G401 (cell line): ENCODE results near the gene SLC39A11. TPM values are rescaled to one million over a fixed set of nuclear protein-coding genes. Genes with fewer than 3 reads are reported as not detected.
"Not testable (repeated sequence)": the region's sequence is repeated elsewhere in the genome, so short reads cannot be mapped to it uniquely, and the experiment has no call there.

Experiments used
- DNase-seq: peaks from one replicate; pipeline ENCODE4 v3.0.0-alpha.2; 2015; ENCODE audit warnings: low spot score
- in situ Hi-C: cut with HindIII; loops from 2 replicates; pipeline ENCODE4 v1.10.0; 2016; ENCODE audit warnings: low sequenced_read_pairs, mixed read lengths
- total RNA-seq: library from RNA; depleted of rRNA; stranded (reverse); fragments of >200 nt; shearing (Covaris generic); gene quantifications from 2 replicates; pipeline ENCODE4 v1.2.3, GENCODE V29; 2014

The SLC39A11 gene
- total RNA-seq, 1 experiment from 2014 or later: 4.1 TPM

DNA sequence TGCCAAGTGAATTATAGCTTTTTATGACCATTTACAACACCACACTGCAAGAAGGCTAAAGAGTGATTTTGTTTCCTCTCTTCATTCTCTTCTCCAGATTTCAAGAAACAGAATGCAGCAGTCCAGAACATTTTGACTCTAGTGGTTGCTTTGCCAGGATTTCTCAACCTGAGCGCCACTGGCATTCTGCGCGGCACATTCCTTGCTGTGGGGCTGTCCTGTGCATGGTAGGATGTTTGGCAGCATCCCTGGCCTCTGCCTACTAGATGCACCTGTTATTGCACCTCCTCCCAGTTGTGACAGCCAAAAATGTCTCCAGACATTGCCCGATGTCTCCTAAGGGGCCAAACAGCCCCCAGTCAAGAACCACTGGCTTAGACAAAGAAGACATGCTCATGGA is 25.7 kb upstream of the SLC39A11 start:
- in situ Hi-C loops: no loop called here
- peak; percentile 48 for DNase-seq

DNA sequence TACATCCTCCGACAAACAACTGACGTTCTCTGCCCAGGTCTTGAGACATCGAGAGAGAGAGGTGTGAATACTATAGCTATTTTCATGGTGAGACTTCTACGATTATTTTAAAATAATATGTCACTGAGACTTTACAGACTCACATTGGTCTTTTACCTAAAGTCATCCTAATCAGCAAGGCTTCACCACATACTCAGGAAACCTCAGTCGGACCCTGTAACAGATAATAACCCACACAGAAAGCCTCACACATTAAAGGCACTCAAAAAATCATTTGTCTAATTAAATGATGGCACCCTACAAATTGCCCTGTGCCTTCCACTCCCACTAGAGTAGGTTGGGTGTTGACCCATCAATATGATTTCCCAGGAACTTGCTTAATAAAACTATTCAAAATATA is 19.8 kb upstream of the SLC39A11 start:
- in situ Hi-C loops: no loop called here
- no peak for DNase-seq

DNA sequence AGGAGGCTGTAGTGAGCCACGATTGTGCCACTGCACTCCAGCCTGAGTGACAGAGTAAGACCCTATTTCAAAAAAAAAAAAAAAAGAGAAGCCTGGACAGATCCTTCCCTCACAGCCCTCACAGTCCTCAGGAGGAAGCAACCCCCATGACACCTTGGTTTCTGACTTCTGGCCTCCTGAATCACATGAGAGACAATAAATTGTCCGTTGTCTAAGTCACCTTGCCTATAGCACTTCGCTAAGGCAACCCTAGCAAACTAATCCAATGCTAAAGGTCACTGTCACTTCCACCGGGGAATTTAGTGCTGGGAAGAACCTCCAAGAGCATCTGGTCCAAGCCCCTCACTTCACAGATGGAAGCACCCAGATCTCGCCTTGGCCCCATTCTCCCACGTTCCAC is 18.9 kb upstream of the SLC39A11 start:
- in situ Hi-C loops: no loop called here
- DNase-seq: no peak

DNA sequence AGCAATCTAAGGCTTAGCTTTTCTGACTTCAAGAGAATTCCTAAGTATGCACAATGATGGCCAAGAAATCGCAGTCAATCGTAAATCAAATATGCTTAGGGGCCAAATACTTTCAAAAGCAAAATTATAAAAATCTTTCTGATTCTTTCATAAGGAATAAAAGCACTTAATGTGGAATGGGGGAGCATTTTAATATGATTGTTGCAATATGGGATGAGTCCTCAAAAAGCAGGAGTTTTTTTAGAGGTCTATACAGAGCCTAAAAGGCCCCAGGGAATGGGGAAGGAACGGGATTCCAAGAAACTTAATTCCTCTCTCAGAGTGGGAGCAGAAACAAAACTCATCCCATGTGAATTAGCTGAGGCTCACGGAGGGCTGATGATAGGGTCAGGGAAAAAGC is 14.7 kb upstream of the SLC39A11 start:
- DNase-seq: no peak
- in situ Hi-C loops: no loop called here

DNA sequence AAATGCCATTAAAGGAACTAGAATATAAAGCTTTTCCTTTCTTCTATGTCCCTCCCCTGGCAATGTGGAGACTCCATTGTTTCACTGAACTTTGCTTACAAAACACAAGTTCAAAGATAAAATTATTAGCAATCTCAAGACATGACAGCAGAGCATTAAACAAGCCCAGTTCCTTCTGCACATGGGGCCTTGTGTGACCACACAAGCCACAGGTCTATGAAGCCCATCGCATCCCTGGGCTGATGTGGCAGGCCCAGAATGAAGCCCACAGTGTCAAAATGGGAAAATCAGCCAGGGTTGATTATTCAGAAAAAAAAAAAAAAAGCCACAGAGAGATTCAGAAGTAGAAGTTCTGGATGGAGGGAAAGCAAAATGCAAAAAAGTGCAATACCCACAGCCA is 12.9 kb upstream of the SLC39A11 start:
- in situ Hi-C loops: no loop called here
- DNase-seq: no peak

DNA sequence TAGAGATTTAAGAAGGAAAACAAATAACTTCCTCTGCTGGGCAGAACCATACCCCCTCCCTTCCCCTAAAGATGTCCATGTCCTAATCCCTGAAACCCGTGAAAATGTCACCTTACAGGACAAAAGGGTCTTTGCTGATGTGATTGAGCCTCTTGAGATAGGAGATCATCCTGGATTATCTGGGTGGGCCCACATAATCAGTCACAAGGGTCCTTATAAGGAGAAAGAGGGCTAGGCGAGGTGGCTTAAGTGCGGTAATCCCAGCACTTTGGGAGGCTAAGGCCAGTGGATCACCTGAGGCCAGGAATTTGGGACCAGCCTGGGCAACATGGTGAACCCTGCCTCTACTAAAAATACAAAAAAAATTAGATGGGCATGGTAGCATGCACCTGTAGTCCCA is 12.0 kb upstream of the SLC39A11 start:
- in situ Hi-C loops: no loop called here
- DNase-seq: no peak

DNA sequence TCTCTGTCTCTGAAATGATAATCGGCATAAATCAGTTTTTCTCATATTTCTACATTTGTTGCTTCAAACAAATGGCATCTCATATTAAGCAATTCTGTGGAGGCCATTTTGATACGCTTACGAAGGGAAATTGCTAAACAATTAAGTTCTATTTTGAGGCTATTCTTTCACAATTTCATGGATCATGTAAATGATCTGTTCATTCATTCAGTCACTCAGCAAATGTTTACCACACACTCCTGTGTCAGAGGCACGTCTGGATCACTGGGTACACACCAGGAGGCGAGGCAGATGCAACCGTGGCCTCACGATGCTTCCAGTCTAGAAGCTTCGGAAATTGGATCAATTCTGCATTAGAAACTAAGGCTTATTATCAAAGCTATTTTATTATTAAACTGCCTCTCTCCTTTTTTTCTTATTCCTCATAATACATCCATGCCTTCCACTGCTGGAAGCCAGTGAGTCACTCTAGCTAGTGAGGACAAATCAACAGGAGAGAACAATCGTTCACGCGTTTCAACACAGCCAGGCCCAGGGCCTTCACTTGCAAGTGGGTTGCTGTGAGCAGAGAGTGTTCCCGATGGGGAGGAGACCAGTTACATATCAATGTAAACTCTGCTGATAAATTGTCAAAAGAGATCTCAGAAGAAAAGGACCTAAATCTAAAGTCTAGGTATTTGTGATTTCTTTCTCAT is 11.3 kb upstream of the SLC39A11 start:
- no peak for DNase-seq
- in situ Hi-C loops: no loop called here

DNA sequence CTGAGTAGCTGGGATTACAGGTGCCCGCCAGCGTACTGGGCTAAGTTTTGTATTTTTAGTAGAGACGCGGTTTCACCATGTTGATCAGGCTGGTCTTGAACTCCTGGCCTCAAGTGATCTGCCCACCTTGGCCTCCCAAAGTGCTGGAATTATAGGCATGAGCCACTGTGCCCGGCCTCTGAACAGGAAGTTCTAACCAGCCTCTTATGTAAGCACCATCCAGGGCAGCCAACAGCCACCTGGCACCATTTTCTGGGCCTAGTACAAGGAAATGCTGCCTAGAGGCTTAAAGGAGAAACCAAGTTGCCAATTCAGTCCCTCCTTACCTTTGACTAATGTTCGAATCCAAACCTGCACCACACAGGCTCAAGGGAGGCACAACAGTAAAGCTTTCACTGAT is 8.5 kb upstream of the SLC39A11 start:
- in situ Hi-C loops: no loop called here
- peak; percentile 81 for DNase-seq

DNA sequence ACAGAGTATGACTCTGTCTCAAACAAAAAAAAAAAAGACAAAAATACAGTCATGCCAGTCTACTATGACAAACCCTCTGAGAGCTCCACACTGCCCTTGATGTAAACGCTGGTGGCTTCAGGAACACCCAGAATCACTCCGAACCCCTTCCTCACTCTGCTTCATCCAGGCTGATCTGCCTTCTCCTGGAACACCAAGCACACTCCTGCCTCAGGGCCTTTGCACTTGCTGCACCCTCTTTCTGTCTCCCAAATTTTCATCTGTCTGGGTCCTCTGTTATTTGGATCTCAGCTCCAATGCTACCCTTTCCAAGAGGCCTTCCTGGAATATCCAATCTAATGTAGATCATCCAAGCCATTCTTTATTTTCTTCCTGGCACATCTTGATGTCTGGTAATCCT is 7.9 kb upstream of the SLC39A11 start:
- in situ Hi-C loops: no loop called here

DNA sequence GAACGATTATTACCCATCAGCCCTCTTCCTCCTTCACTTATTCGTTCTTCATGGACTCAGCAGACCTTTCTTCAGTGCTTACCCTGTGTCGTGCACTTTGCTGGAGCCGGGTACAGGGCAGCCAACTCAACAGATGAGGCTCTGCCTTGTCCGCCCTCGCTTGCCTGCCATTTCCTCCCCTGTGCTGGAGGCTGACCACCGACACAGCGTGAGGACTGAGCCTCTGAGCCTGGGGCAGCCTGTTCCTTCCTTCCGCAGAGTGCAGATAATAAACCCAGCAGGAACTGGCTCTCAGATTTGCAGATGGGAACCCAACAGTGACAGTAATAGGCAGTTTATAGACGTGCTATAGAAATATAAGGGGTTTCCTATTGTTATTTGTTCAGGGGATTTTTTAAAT is 7.0 kb upstream of the SLC39A11 start:
- in situ Hi-C loops: no loop called here
- DNase-seq: peak; percentile 96

More for the DNA sequence above, 7.9 kb upstream of the SLC39A11 start:
- no peak for DNase-seq

DNA sequence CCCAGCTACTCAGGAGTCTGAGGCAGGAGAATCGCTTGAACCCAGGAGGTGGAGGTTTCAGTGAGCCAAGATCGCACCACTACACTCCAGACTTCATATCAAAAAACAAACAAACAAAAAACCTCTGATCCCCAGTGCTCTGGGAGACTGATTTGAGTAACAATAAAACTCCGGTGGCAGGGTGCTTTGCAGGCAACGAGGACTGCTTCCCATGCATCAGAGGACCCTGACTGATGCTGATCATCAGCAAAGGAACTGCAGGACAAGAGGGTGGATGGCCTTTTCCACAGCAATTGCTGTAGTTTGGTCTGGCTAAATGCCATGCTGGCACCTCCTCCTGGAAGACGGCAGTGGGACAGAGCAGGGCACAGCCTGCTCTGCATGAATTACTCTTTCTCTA is 6.4 kb upstream of the SLC39A11 start:
- no peak for DNase-seq
- in situ Hi-C loops: no loop called here

DNA sequence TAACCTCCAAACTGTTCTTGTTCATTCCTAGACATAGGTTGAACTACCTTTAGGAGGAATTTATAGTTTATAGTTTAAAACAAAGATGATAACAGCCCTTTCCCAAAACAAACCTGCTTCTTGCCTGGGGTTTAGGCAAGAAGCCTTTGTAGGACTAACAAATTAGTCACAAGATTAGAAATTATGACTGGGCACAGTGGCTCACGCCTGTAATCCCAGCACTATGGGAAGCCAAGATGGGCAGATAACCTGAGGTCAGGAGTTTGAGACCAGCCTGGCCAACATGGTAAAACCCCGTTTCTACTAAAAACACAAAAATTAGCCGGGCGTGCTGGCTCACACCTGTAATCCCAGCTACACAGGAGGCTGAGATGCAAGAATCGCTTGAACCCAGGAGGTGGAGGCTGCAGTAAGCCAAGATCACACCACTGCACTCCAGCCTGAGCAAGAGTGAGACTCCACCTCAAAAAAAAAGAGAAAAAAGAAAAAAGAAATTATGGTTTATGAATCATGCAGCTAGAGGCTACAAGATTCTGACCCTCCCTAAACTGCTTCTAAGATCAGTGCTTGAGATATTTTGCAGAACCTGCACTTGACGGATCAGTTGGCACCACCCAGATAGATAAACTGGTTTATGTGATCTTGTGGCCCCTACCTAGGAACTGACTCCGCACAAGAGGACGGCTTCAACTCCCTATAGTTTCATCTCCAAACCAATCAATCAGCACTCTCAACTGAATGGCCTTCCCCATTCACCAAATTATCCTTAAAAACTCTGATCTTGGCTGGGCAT is 5.7 kb upstream of the SLC39A11 start:
- in situ Hi-C loops, DNase-seq: not testable (repeated sequence)

DNA sequence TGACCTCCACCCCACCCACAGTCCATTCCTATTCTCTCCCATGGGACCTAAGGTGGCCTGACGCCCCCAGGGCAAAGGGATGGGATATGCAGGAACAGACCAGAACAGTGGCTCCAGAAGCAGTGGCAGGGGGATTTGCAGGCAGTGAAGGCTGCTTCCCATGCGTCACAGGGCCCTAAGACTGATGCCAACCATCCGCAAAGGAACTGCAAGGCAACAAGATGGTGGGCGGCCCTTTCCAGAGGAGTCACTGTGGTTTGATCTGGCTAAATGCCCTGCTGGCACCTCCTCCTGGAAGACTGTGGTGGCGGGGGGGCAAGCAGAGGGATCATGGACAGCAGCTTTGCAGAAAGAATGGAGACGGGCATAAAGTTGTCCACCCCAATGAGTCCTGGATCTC is 4.4 kb upstream of the SLC39A11 start:
- DNase-seq: no peak
- in situ Hi-C loops: no loop called here

DNA sequence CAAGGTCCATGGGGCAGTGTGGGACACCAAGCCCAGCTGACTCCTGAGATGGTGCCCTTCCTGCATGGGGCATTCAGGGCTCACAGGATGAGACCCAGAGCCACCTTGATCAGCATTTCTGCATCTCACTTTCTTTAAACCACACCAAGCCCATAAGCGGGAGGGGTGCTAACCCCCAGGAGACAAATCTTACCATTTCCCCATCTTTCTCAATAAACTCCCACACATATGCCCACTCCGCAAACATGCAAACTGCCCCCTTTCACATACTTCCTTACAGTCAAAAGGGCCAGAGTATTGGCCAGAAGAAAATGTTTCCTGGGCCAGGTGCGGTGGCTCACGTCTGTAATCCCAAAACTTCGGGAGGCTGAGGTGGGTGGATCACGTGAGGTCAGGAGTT is 3.7 kb upstream of the SLC39A11 start:
- no peak for DNase-seq
- in situ Hi-C loops: no loop called here

DNA sequence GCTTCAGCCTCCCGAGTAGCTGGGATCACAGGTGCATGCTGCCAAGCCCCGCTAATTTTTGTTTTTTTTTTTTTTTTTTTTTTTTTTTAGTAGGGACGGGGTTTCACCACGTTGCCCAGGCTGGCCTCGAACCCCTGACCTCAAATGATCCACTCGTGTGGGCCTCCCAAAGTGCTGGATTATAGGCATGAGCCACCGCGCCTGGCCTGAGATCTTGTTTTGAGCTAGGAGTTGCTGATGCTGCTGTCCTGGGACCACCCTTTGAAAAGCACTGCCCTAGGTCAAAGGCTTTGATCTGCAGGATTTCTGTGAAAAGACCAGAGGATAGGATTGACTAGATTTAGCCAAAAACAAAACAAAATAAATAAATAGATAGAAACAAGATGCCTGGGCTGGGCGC is 798 bp upstream of the SLC39A11 start:
- in situ Hi-C loops: no loop called here
- DNase-seq: no peak

DNA sequence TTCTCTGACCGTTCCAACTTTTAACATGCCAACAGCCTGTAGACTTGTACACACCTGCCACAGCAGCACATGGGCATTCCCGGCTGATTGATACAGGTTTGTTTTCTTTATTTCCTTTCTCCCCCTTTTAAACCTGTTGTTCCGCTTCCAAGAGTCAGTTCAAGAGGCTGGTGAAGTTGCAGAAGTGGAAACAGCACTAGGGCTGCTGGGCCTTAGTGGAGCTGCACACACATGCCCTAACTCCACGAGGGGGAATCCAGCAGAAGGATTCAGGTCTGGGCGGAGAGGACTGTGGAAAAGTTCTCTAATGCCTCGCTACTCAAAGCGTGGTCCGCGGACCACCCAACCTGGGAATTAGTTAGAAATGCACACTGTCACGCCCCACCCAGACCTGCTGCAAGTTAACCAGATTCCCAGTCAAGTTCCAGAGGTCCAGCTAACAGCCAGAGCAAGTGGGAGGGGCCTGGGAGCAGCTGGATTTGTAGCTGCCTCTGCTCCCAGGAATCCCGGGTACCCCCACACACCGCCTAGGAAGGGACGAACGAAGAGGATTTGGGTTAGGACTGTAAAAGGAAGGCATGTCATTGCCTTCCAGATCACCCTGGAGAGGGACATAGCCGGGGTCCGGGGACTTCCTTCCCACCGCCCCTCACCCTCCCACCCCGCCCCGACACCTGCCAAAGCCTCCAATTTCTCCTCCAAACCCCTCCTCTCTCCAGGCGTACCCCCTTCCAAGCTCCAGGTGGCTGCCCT is 542 bp downstream of the SLC39A11 start:
- in situ Hi-C loops: no loop called here
- DNase-seq: no peak

DNA sequence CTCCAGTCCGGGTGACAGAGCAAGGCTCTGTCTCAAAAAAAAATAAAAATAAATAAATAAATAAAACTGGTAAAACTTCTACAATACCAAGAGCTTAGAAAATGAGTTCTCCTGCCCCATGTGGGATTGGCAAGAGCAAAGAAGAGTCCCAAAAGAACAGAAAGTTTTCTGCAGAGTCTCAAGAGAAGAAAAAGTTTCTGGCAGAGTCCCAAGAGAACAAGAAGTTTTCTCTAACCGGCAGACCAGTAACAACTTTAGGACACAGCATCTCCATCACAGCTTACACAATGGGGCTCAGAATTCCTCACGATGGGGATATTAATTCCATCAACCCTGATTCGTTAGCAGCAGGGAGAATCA is 1.1 kb downstream of the SLC39A11 start:
- no peak for DNase-seq
- in situ Hi-C loops: no loop called here

DNA sequence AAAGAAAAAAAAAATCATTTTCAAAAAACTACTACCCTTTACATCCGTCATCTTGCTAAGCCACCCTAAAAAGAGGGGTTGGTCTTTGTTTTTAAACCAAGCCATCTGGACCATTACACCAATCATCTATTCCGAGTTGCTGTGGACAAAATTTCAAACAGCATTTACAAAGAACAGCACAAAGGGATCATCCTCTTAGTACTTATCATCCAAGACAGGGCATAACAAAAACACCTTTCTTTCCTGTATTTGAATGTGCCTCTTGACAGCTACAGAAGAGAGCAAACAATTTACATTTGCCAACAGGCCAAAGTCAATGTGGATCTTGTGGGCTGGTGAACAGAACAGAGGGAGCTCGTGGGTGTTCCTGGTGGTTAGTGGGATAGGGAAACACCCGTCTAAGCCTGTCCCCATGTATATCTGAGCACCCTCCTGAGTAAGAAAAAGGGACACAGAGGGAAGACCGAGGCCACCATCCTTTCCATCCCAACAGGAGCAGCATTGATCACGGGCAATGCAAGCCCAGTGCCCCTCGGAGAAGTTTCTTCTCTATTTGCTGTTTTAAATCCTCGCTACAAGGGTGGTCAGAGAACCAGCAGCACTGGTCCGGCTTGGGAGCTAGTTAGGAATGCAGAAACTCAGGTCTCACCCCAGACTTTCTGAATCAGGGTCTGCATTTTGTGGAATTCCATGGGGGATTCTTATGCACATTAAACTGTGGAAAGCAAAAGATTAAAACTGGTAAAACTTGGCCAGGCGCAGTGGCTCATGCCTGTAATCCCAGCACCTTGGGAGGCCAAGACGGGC is 1.9 kb downstream of the SLC39A11 start:
- DNase-seq: peak; percentile 40
- in situ Hi-C loops: no loop called here
